ENCODE data around the gene SLTM. TPM values are rescaled to one million over a fixed set of nuclear protein-coding genes. Genes with fewer than 3 reads are reported as not detected.
"Not testable (repeated sequence)": the region's sequence is repeated elsewhere in the genome, so short reads cannot be mapped to it uniquely, and the experiment has no call there.

SLTM gene
- total RNA-seq, 1 donor from 2014 or later = 67.1 TPM

DNA sequence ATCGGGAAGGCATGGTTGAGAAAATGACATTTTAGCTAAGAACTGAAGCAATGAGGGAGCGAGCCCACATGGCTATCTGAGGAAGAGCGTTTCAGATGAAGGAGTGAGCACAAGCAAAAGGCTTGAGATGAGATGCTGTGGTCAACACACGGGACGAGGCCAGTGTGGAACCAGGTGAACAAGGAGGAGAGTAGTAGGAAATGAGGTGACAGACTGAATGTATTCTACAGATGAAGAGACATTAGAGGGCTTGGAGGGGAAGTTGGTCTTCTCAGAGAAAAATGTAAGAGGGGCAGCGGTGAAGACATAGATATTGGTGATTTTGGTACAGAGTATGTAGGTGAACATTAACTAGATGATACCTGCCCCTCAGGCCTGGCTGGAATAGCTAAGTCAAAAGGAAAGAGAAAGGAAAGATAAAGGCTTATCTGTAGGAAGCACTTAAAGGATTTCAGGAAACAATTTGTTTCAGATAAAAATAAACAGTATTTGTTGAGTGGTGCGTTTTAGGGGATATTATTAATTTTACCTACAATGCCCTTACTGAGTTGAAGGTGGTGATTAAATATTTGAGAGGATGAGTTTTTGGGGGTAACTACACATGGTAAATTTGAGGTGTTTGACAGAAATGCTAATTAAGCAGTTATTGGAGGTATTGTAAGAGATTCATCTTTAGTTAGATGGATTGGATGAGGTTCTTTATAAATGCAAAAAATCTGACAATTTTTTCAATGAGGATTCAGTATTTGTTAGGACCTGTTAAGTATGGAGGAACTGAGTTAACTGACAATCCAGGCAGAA, 57.0 kb downstream of the SLTM start:
- DNase-seq (ENCODE audit: low spot score) = no peak

DNA sequence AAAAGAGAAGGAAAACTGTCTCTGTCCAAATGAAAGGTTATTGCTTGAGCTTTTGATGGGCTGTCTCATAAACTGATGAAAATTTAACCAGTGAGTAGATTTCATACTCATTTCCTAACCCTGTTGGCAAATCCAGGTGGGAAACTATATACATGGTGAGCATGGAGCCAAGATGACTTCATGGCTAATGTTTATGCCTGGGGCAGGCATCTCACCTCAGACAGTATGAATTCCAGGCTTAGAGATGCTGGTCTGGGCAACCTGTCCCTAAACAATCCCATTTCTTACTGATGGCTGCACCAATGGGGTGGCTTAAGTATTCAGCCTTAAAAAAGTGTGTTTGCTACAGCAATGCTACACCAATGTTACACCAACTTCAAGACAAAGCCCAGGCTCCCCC, 58.1 kb downstream of the SLTM start:
- DNase-seq (ENCODE audit: low spot score) = no peak

DNA sequence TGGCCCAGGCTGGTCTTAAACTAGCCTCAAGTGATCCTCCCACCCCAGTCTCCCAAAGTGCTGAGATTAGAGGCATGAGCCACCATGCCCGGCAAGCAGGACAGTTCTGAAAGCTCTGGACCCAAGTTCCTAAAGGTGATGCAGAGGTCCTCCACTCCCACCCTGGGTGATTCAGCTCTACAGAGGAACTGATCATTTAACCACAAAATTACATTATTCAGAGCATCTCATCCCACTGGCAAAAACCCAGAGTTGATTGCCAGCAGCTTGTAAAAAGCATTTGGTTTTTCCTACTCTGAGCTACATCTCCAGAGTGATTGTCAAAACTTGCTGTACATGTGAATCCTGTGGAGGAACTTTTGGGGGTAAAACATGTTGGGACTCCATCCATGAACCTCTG, 60.2 kb downstream of the SLTM start:
- no peak for DNase-seq (ENCODE audit: low spot score)

DNA sequence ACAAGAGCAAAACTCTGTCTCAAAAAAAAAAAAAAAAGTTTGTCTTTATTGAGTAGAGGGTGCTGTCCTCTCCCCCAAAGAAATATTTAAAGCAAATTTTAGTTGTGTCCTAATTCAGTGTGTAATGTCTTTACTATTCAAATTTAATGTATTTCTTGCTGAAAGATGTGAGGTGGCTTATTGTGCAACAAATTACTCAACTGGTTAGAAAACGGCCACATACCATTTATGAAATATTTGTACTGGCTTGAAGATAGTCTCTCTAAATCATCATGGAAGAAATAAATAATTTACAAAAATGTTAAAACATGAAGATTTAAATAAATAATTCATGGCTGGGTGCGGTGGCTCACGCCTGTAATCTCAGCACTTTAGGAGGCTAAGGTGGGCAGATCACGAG, 63.0 kb downstream of the SLTM start:
- DNase-seq (ENCODE audit: low spot score) = no peak

DNA sequence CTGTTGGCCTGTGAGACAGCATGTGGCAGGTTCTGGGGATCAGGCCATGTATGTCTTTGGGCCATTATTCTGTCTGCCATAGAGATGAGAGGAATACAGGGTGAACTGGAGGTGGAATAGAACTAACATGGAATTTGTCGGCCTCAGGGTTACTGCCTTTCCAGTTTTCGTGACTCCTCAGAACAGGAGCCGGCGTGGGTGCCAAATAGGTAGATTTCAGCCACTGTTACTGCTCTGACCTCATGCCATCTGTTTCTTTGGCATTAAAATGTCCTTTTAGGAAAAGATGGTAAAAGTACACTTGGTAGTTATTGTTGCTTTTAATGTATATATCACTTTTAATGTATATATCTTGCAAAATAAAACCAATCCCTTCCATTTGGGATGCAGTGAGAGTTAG, 65.6 kb downstream of the SLTM start:
- DNase-seq (ENCODE audit: low spot score) = no peak

DNA sequence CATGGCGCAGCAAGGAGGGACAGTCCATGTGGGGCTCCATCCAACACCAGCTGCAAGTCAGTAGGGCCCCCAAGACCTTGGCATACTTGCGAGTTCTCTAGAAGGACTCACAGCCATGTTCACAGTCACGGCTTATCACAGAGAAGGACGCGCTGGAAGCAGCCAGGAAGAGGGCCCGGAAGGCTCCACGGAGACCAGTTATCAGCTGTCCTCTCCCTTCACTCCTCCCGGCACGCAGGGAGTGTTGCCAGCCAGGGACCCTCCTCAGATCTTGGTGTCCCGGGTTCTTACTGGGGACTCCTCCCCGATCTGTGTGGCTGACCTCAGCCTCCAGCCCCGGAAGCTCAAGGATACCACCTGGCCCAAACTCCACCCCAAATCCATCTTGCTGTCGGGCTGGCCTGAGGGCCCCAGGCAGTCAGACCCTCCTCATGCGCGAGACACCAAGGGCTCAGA, 68.0 kb downstream of the SLTM start:
- peak; percentile 17 for DNase-seq (ENCODE audit: low spot score)

DNA sequence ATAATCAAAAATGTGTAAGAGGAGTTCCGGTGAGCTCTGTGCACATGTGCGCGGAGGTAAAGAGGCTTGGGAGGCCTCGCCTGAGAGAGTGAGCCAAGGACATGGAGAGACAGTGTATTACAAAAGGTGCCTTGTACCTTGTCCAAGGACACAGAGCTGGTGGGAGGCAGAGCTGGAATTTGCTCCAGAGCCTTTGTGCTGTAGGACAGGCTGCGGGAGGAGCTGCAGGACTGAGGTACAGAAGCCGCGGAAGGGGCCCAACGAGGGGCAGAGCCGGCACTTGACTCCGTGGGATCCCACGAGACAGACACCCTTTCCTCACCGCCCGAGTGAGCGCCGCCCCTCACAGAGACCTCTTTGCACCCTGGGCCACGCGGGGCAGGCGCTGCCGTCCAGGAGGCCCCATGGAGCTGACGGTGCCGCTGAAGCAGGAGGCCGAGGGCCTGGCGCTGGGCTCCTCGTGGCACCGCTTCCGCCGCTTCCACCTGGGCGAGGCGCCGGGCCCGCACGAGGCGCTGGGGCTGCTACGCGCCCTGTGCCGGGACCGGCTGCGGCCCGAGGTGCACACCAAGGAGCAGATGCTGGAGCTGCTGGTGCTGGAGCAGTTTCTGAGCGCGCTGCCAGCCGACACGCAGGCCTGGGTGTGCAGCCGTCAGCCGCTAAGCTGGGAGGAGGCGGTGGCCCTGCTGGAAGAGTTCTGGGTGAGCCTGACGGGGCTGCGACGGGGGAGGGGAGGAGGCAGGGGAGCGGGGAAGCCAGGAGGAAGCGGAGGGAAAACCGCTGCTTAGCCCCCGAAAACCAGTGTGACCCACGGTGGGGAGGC, 68.7 kb downstream of the SLTM start:
- DNase-seq (ENCODE audit: low spot score) = peak; percentile 33

DNA sequence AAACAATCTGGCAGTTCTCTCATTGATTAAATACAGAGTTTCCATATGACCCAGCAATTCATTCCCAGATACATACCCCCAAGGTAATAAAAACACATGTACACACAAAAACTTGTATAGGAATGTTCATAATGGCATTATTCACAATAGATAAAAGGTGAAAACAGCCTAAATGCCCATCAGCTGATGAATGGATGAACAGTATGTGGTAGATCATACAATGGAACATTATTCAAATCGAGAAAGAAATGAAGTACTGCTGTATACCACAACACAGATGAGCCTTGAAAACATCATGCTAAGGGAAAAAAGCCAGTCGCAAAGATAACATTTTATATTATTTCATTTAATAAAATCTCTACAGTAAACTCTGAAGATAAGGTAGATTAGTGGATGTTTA, 71.2 kb downstream of the SLTM start:
- no peak for DNase-seq (ENCODE audit: low spot score)

DNA sequence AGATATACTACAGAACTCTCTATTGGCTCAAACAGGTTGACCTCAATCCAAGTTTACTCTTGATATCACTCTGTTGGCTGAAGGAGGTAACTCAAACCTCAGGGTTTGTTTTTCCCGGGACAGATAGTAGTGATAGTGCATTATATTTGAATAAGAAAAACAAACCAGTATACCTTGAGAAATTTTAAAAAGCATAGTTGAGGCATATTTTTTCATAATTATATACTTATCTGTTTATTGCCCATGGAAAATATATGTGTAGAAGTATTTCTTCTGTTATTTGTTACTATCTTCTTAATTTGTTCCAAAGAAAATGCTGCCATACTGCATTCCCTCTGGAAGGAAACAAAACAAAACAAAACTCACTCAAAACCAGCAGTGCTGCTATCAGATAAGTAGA, 76.9 kb downstream of the SLTM start:
- not testable (repeated sequence) for DNase-seq (ENCODE audit: low spot score)

DNA sequence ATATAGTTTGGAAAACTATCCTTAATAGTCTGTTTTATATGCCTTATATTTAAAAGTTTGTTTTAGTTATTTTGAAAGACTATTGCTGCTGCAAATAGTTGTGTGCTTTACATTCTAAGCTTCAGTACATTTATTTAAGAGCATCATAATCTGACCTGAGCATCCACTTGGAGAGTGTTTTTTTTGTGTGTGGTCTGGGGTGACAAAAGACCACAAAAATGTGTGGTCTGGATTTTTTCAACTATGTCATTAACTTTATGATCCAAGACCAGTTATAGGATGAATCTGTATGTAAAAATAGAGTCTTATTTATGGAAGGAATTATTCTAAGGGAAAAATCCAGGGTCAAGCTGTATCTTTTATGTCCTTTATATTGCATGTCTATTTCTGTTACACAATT, 77.4 kb downstream of the SLTM start:
- DNase-seq (ENCODE audit: low spot score) = no peak

DNA sequence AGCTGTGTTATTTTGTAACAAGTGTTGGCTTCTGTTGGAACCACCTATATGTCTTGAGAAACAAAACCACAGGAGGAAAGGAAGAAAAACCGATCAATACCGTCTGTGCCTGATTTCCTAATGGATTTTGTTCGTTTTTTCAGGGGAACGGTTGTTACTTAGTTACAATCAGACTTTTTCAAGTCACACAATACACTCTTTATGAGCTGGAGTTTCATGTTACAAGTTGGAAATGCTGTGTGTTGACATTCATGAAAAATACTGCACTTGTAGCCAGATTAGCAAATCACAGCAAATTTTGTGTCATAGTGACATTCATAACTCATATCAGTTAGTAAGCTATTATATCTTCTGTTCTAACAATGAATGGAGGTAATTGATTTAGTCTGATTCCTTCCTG, 78.9 kb downstream of the SLTM start:
- no peak for DNase-seq (ENCODE audit: low spot score)

DNA sequence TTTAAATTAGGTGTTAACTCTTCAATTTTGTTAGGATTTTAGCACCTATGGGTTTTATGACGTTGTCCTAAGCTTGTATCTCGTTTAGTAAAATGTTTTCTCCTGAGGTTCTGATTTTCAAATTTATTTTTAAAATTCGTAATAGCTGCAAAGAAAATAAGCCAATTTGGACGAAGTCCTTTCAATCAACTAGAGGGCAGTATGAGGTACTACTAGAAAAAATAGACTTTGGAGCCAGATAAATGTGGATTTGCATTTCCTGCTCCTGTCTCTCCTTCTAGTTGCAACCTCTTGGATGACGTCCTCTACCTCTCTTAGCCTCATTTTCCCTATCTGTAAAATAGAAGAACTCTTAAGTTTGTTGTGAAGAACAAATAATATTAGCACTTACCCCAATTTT, 81.1 kb downstream of the SLTM start:
- no peak for DNase-seq (ENCODE audit: low spot score)

DNA sequence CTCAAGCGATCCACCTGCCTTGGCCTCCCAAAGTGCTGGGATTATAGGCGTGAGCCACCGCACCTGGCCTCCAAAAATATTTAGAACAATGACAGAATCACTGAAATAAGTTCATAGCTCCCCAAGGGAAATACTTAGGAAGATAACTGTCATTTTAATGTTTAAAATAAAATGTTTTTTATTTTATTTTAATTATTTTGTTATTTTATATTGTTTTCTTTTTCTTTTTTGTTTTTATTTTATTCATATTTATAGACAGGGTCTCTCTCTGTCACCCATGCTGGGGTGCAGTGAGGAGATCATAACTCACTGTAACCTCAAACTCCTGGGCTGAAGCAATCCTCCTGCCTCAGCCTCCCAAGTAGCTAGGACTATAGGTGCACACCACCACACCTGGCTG, 82.3 kb downstream of the SLTM start:
- DNase-seq (ENCODE audit: low spot score) = not testable (repeated sequence)

DNA sequence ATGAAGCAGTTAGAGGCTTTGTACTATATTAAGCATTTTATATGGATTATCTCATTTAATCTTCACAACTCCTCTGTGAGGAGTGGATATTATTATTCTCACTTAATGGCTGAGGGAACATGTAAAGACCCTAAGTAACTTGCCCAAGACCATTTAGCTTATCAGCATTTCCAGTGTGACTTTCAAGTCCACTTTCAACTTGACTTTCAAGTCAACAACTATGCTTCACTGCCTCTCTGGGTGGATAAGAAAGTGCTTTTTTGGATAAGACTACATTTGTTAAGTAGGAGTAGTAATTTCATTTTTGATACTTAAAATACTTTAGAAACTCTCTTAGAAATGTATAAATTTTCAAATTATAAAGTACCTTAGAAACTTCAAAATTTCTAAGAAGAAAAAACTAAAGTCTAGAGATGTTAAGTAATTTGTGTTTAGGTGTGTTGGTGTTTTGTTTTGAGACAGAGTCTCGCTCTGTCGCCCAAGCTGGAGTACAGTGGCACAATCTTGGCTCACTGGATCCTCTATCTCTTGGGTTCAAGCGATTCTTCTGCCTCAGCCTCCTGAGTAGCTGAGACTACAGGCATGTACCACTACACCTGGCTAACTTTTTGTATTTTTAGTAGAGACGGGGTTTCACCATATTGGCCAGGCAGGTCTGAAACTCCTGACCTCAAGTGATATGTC, 90.6 kb downstream of the SLTM start:
- DNase-seq (ENCODE audit: low spot score) = no peak

DNA sequence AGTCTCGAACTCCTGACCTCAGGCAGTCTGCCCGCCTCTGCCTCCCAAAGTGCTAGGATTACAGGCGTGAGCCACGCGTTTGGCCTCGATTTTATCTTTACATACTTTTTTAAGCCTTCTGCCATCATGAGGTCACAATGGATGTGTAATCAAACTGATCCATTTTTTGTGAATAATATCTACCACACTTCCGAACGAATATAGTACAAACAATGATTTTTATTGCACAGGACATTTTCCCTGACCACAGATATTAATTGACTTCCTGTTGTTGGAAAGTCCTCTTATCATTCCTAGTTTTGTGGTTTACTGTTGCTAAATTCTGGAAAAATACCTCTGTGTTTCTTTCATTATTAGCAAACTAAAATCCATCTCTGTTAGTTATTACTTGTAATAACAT, 93.4 kb downstream of the SLTM start:
- DNase-seq (ENCODE audit: low spot score) = no peak

DNA sequence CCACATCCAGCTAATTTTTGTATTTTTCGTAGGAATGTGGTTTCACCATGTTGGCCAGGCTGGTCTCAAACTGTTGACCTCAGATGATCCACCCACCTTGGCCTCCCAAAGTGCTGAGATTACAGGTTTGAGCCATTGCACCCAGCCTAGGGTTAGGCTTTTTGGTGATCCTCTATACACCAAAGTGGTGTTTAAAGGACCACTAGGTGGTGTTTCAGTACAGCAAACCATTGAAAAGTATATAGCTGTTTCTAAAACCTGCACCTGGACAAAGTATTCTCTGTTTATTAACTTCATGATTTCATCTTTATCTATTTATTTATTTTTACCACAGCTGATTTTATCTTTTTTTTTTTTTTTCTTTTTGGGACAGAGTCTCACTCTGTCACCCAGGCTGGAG, 94.0 kb downstream of the SLTM start:
- DNase-seq (ENCODE audit: low spot score) = no peak

DNA sequence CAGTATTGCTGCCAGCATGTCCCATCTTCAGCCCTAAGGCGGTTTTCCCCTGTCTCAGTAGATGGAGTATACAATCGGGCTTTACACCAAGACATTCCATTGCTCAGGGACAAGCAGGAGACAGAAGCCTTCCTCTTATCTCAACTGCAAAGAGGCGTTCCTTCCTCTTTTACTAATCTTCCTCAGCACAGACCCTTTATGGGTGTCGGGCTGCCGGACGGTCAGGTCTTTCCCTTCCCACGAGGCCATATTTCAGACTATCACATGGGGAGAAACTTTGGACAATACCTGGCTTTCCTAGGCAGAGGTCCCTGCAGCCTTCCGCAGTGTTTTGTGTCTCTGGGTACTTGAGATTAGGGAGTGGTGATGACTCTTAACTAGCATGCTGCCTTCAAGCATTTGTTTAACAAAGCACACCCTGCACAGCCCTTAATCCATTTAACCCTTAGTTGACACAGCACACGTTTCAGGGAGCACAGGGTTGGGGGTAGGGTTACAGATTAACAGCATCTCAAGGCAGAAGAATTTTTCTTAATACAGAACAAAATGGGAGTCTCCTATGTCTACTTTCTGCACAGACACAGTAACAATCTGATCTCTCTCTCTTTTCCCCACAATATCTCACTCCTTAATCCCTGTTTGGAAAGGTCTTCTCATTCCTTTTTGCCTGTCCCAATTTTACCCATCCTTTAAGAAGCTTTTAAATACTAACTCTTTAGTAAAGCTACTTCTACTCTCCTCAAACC, 99.6 kb downstream of the SLTM start:
- not testable (repeated sequence) for DNase-seq (ENCODE audit: low spot score)

DNA sequence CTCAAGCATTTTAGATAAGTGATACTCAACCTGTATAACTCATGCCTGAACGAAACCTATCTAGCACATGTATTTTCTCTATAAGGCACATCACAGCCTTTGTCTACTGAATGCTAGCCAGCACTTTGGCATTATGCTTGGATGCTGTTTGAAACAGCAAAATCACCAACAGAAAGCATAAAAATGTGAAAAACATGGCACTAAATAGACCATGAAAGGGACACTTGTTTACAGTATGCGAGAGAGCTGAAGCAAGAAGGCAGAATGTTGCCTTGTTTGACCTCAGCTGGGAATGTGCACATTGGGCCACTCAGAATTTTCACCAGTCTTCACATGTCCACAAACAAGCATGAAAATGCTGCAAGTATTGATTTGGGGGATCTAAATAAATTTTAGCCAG, 102.9 kb downstream of the SLTM start:
- no peak for DNase-seq (ENCODE audit: low spot score)
